GM21529 (cell line): ENCODE results near the gene MBD1.
A peak's percentile ranks its signal among the peaks of the same experiment; 100 is the strongest.
"Not testable (repeated sequence)": the region's sequence is repeated elsewhere in the genome, so short reads cannot be mapped to it uniquely, and the experiment has no call there.

ENCODE experiments used
- ATAC-seq: cut with Tn5 transposase; IDR thresholded peaks from one replicate; pipeline ENCODE4 v1.9.1; 2021; ENCODE audit not compliant: unreplicated experiment

The MBD1 gene

DNA sequence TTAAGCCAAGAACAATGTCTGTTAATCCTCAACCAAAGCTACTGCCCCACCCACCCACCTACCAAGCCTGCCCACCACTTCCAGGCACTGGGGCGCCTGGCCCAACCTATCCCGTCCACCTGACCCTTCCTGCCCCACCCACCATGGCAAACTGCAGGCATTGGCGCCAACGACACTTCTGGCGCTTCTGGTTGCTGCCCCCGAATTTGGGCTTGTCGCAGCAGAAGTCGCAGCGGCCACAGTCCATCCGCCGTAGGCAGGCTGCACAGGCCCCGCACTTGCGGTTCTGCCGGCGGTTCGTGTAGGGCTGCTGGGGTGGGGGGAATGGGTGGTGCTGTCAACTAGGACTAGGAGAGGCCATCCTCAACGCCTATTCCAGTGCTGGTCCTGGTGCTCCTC is 7.3 kb downstream of the MBD1 start:
- ATAC-seq = no peak

DNA sequence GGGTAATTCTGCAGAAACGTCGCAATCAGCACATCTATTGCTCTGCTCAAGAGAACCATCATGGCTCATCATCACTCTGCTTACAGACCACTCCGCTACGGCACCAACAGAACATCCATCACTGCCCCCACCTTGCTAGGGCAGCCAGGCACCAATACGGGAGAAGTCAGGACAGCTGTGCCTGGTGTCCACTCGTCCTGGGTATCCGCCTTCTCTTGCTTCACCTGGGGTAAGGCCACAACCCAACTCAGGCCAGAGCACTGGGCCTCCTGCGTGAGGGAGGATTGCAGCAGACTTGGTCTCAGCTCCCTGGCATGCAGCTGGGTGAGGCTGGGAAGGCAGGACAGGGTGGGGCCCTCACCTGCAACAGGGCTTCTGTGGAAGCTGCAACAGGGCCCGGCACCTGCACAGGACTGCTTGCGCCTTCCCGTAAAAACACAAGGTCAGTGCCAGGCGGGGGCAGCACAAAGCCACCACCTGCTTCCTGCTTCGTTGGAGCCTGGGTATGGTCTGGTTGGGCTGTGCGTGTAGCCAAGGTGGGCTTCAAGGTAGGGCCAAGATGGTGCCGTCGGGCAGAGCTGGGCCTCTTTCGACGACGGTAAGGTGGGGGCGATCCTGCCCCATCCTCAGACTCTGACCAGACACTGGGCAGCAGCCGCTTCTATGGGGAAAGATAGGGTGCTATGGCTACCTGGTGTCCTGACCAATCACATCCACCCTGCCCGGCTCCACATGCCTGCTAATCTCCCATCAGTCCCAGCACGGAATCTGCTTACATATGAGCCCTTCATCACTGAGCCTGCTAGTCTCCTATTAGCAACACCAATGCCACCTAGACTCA is 7.9 kb downstream of the MBD1 start:
- ATAC-seq = no peak

DNA sequence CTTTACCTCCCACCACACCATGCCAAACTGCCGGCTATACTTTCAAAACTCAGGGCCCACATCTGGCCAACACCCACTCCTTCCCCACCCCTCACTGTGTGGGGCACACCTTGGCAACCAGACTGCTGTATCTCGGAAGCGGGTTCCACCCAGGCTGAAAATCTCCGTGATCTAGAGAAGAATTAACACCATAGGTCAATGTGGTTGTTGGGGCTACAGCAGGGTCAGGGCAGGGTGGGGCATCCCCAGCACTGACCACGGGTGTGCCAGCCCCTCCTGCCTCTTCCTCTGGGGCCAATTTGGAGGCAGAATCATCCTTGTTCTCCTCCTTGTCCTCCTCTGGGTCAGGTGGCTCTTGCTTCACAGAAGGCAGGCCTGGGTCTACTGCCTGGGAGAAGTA is 8.8 kb downstream of the MBD1 start:
- ATAC-seq = no peak

DNA sequence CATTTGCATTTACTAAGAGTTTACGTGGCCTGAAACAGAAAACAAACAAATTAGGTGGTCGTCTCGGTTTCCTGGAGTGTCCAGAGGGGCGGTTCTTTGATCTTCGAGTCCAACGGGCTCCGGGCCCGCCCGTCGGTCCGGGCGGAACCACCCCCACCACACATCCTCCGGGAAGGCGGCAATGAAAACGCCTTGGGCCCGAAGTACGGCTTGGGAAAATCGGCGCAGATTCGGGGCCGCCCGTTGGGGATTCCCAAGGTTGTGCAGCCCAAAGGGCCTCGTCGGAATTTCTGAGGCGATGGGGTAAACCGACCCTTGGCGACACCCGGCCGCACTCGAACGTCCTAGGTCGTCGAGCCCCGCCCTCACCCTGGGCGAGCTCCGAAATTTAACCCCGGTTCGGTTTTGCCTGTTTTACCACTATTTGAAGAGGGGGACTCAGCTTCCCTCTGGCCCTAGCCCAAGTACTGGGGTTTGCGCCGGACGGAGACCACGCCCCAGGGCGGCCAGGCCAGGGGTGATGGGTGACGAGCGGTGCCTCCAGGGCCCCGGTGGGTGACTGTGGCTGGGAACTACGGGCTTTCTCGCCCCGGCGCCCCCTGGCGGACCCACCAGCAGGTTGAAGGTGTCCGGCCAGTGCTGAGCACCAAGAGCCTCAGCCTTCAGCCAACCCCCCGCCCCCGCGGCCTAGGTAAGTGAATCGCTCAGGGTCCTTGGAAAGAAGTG is 13.1 kb downstream of the MBD1 start:
- peak; percentile 71 for ATAC-seq

DNA sequence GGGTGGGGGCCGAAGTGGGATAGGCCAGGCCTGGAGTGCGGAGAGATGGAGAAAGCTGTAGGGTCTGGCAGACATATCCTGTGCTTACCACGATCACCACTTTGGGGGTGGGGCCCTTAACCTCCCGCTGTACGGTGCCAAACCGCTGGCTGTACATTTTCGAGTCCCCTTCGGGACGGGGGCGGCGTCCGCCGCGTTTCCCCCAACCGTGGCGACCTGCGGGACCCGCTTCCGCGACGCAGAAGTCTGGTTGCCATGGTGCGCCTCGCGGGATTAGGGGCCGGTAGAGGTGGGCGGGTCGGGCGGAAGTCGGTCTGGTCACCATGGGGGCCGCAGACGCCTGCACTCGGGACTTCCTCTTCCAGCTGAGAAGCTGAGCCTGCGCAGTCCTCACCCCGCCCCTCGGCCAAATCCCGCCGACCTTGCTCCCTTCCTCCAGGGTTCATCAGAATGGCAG is 15.0 kb downstream of the MBD1 start, which contains the start of gene CFAP53:
TSS of gene CFAP53 (minus strand) at position 248 of the 457 bp plus-strand sequence. CDS start at position 157, 91 bp downstream.
- peak; percentile 77 for ATAC-seq

DNA sequence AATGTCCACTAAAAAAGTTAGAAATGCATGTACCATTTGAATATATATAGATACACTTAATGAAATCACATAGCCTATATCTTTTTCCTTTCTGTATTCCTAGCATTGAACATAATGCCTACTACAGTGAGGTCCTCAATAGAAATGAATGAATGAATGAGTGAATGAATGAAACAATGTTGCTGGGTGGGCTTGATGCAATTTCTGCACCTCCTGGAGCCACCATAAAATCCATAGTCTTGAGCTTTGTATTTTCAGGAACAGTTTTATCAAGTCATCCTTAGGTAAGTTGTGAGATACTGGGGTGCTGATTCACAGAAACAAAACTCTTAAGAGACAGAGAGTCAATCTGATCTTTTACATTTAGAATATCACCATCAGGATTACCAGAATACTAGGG is 18.3 kb downstream of the MBD1 start:
- no peak for ATAC-seq

DNA sequence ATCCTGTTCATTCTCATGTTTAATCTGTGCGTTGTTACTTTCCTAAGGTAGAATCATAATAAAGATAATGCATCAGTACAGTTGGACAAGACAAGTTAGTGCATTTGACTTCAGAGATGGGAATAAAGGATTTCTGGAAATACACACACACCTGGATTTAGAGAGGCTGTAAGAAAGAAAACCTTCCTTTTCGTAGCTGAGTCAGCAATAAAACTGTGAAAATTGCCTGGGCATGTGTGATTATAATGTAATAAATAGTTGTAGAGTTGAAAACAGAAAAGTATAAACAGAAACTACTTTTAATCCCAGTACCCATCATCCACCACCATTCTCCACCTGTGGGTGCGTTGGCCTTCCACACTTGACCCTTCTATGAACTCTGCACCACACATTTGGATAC is 30.4 kb downstream of the MBD1 start:
- no peak for ATAC-seq

DNA sequence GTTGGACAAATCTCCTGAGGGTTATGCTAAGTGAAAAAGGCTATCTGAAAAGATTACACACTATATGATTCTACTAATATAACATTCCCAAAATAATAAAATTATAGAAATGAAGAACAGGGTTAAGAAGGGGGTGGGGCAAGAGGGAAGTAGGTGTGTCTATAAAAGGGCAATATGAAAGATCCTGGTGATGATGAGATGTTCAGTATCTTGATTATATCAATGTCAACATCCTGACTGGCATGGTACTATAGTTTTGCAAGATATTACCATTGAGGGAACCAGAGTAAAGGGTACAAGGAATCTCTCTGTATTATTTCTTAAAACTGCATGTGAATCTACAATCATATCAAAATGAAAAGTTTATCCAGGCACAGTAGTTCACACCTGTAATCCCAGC is 31.7 kb downstream of the MBD1 start:
- ATAC-seq = no peak

DNA sequence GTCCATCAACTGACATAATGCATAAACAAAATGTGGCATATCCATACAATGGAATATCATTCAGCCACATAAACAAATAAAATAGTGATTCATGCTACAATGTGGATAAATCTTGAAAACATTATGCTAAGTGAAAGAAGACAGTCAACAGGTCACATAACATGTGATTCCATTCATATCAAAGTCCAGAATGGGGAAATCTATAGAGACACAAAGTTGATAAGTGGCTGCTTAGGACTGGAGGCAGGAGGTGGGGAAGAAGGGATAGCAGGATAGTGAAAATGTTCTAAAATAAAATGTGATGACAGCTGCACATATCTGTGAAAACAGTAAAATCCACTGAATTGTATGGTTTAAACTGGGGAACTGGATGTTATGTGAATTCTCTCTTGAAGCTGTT is 33.8 kb downstream of the MBD1 start:
- ATAC-seq = no peak

DNA sequence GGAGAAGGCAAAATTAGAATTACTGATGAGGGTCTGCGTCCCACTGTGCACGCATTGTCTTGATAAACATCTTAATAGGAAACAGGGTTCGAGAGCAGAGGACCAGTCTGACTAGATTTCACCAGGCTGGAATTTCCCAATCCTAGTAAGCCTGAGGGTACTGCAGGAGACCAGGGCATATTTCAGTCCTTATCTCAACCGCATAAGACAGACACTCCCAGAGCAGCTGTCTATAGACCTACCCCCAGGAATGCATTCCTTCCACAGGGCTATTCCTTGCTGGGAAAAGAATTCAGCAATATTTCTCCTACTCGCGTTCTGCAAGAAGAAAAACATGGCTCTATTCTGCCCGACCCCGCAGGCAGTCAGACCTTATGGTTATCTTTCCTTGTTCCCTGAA is 39.6 kb downstream of the MBD1 start:
- not testable (repeated sequence) for ATAC-seq

DNA sequence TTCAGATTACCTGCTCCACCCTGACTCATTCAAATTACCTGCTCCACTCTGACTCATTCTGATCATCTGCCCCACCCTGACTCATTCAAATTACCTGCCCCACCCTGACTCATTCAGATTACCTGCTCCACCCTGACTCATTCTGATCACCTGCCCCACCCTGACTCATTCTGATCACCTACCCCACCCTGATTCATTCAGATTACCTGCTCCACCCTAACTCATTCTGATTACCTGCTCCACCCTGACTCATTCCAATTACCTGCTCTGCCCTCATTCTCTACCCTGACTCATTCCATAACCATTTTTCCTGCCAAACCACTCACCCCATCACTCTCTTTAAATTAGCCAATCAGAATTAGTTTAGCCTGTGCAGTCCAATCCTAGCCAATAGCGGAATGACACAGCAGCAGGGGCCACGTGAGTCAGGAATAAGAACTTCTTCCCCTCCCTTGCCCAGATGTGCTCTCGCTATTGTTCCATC is 41.2 kb downstream of the MBD1 start:
- ATAC-seq = no peak

DNA sequence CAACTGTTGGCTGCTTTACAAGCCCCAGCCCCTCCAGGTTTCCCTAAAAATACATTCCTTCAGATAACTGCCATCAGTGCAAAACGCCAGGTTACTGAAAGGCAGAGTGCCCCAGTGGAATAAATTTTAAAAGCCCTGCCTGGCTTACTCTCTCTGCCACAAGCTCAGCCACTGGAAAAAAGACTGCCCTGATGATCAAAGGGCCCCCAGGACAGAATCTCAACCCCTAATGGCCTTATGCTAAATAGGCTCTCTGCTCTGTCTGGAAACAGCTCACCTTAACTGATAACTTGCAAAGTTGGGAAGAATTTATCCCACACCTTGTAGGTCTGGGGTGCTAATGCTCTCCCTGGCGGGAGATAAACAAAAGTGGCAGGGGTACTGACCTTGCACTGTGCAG is 48.9 kb downstream of the MBD1 start:
- no peak for ATAC-seq

DNA sequence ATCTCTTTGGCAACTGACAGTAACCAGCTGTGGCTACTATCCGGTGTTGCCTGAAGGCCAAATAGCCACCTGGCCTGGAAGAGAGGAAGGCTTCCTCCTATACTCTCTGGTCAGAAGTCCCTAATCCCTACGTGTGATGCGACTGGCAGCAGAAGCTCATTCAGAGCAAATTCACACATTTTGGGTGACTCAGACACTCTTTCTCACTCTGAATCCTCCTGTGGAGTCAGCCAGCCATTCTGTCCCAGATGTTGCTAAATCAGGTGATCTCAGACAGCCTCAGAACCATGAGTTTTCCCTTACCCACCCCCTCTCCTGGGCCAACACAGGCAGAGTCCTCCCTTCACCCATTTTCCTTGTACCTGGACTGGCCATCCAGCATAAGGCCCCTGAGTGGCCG is 49.7 kb downstream of the MBD1 start:
- no peak for ATAC-seq

DNA sequence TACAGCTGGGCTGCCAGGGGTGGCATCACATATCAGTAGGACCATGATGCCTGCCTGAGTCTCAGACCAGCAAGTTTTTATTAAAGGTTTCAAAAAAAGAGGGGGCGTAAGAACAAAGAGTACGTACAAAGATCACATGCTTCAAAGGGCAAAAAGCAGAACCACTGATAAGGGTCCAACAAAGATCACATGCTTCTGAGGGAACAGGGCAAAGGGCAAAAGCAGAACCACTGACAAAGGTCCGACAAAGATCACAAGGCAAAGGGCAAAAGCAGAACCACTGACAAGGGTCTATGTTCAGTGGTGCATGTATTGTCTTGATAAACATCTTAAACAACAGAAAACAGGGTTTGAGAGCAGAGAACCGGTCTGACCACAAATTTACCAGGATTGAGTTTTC is 61.1 kb downstream of the MBD1 start:
- not testable (repeated sequence) for ATAC-seq
